ENCODE results near the gene CLSTN1. TPM values are rescaled to one million over a fixed set of nuclear protein-coding genes. Genes with fewer than 3 reads are reported as not detected.

CLSTN1 gene
- total RNA-seq, 3 donors from 2014 or later (not counting 1 experiment from before 2014, with no cell fraction given) = 83.1 to 114 (median 94.5) TPM

- TF ChIP-seq CTCF (IDR thresholded peaks at IDR 0.05) = no peak
- peaks cover 67% of the 10 kb centered on the region for H3K4me1 ChIP-seq (ENCODE audit: control insufficient read depth, insufficient read depth, low read length)
- H3K27me3 ChIP-seq (ENCODE audit: control insufficient read depth, insufficient read depth, low read length) = no peaks in the 10 kb centered on the region
- peak overlapping the region; percentile 19 for H3K27ac ChIP-seq (ENCODE audit: low read length)
- H3K9me3 ChIP-seq (ENCODE audit: control insufficient read depth, insufficient read depth, low read length) = no peaks in the 10 kb centered on the region
- intact Hi-C loops (cut with micrococcal nuclease) = no loop called here
- no peaks in the 10 kb centered on the region for H3K9me3 Mint-ChIP-seq
- WGBS (ENCODE audit: insufficient coverage) = 87% methylated on average over 13 of the region's 14 CpGs
- no peak overlapping the region for H3K4me3 ChIP-seq (ENCODE audit: low read length)
- peak overlapping the region; percentile 92 for H3K4me3 Mint-ChIP-seq
- peak overlapping the region; percentile 76 to 88 for H3K27ac Mint-ChIP-seq
- ATAC-seq (no peak), DNase-seq (no peak)
- H3K4me1 Mint-ChIP-seq = peaks cover 69 to 77% of the 10 kb centered on the region in 2 donors
- peaks cover 8% of the 10 kb centered on the region for H3K36me3 Mint-ChIP-seq
- no peaks in the 10 kb centered on the region for H3K27me3 Mint-ChIP-seq (ENCODE audit: low read depth in 2 of 2)
- H3K36me3 ChIP-seq (ENCODE audit: control insufficient read depth, insufficient read depth, low read length) = peaks cover 18% of the 10 kb centered on the region
Observed at GRCh38 chr1:9690440-9691107, 133.2 kb downstream of the CLSTN1 start.

- Histone ChIP-seq H3K4me3 (ENCODE audit: low read length) (peak overlapping the region; percentile 4), H3K27me3 (ENCODE audit: control insufficient read depth, insufficient read depth, low read length) (no peaks in the 10 kb centered on the region), H3K4me1 (ENCODE audit: control insufficient read depth, insufficient read depth, low read length) (peaks cover 72% of the 10 kb centered on the region), H3K36me3 (ENCODE audit: control insufficient read depth, insufficient read depth, low read length) (peaks cover 15% of the 10 kb centered on the region), H3K27ac (ENCODE audit: low read length) (peak overlapping the region; percentile 19), H3K9me3 (ENCODE audit: control insufficient read depth, insufficient read depth, low read length) (no peaks in the 10 kb centered on the region)
- intact Hi-C loops (cut with micrococcal nuclease) = no loop called here
- Mint-ChIP-seq H3K27me3 (ENCODE audit: low read depth in 2 of 2) (no peaks in the 10 kb centered on the region), H3K4me1 (peaks cover 67 to 76% of the 10 kb centered on the region in 2 donors), H3K9me3 (no peaks in the 10 kb centered on the region), H3K4me3 (peak overlapping the region; percentile 92), H3K27ac (peak overlapping the region; percentile 76 to 88), H3K36me3 (peaks cover 3% of the 10 kb centered on the region)
- 58% methylated on average over 23 of the region's 23 CpGs for WGBS (ENCODE audit: insufficient coverage)
- DNase-seq (peak in 1 of 2 donors; percentile 42), ATAC-seq (no peak)
- TF ChIP-seq CTCF (IDR thresholded peaks at IDR 0.05) = no peak
Observed at GRCh38 chr1:9689971-9690381, 133.8 kb downstream of the CLSTN1 start.

GRCh38 chr1:9689011-9689706, 134.6 kb downstream of the CLSTN1 start:
- Mint-ChIP-seq H3K9me3 (no peaks in the 10 kb centered on the region), H3K4me3 (peak overlapping the region; percentile 83), H3K27ac (peak overlapping the region; percentile 95), H3K36me3 (no peaks in the 10 kb centered on the region), H3K4me1 (peaks cover 65 to 78% of the 10 kb centered on the region in 2 donors), H3K27me3 (ENCODE audit: low read depth in 2 of 2) (no peaks in the 10 kb centered on the region)
- intact Hi-C loops (cut with micrococcal nuclease) = no loop called here
- H3K9me3 ChIP-seq (ENCODE audit: control insufficient read depth, insufficient read depth, low read length) = no peaks in the 10 kb centered on the region
- ATAC-seq (peak; percentile 67 to 87 (median 79)), DNase-seq (peak; percentile 83 to 84)
- TF ChIP-seq CTCF (IDR thresholded peaks at IDR 0.05) = no peak
- WGBS (ENCODE audit: insufficient coverage) = 3% methylated on average over 72 of the region's 72 CpGs
- H3K27me3 ChIP-seq (ENCODE audit: control insufficient read depth, insufficient read depth, low read length) = no peaks in the 10 kb centered on the region
- peak overlapping the region; percentile 22 for H3K27ac ChIP-seq (ENCODE audit: low read length)
- H3K4me1 ChIP-seq (ENCODE audit: control insufficient read depth, insufficient read depth, low read length) = peaks cover 77% of the 10 kb centered on the region
- peak overlapping the region; percentile 37 for H3K4me3 ChIP-seq (ENCODE audit: low read length)
- peaks cover 15% of the 10 kb centered on the region for H3K36me3 ChIP-seq (ENCODE audit: control insufficient read depth, insufficient read depth, low read length)

Data from natural killer cell (primary cell).